ENCODE results near the gene CTNND2.

GRCh38 chr5:11557063-11557462, 347.2 kb downstream of the CTNND2 start:
- no peak for TF ChIP-seq POLR2A (IDR thresholded peaks at IDR 0.05; ENCODE audit: low read depth, low read length)
- no peak for TF ChIP-seq CBFB (IDR thresholded peaks at IDR 0.05; ENCODE audit: low read depth)
- no peak for TF ChIP-seq CTCF (IDR thresholded peaks at IDR 0.05 in 2 of 3, conservative IDR thresholded peaks at IDR 0.05 in 1 of 3; ENCODE audit: control insufficient read depth in 2 of 3, extremely low read depth in 1 of 3, insufficient read depth in 1 of 3, low read depth in 3 of 3, low read length in 3 of 3)

All from GM12878 (cell line).